ENCODE data around the gene SORBS1.

- TF ChIP-seq RAD21 (IDR thresholded peaks at IDR 0.05; ENCODE audit: low read depth) (no peak), TAF1 (IDR thresholded peaks at IDR 0.05; ENCODE audit: low read depth) (no peak), ZBTB7A (IDR thresholded peaks at IDR 0.05; ENCODE audit: low read depth) (no peak), REST (IDR thresholded peaks at IDR 0.05; ENCODE audit: low read depth) (no peak)
Measured at GRCh38 chr10:95394161-95394880, 166.8 kb downstream of the SORBS1 start.

Measured in Ishikawa (cell line).